Mesothelial cell of epicardium (in vitro differentiated cells): ENCODE data around the gene BEST2. TPM values are rescaled to one million over a fixed set of nuclear protein-coding genes. Genes with fewer than 3 reads are reported as not detected.

Experiments used
- DNase-seq, 2 experiments: peaks; one replicate each; pipeline ENCODE4 v3.0.0; 2021; ENCODE audit warnings: low spot score in 2 of 2; ENCODE audit not compliant: unreplicated experiment in 2 of 2
- H3K27ac Mint-ChIP-seq: 2 replicates; pipeline ENCODE4 v1.8.0; 2021; ENCODE audit warnings: mixed read lengths
- H3K27me3 Mint-ChIP-seq: 2 replicates; pipeline ENCODE4 v1.8.0; 2021; ENCODE audit warnings: low read depth, mixed read lengths
- H3K36me3 Mint-ChIP-seq: 2 replicates; pipeline ENCODE4 v1.8.0; 2021; ENCODE audit warnings: mixed read lengths
- H3K4me1 Mint-ChIP-seq: 2 replicates; pipeline ENCODE4 v1.8.0; 2021; ENCODE audit warnings: mixed read lengths
- H3K4me3 Mint-ChIP-seq: 2 replicates; pipeline ENCODE4 v1.8.0; 2021; ENCODE audit warnings: mild to moderate bottlenecking, moderate library complexity, mixed read lengths
- H3K9me3 Mint-ChIP-seq: 2 replicates; pipeline ENCODE4 v1.8.0; 2021; ENCODE audit warnings: mixed read lengths
- total RNA-seq: library from RNA; stranded (reverse); gene quantifications from 3 replicates; pipeline ENCODE4 v1.2.1, GENCODE V29; 2021
- TF ChIP-seq, protein P1 (sequence below): fragments of 200-600 bp; sonication (generic); IDR thresholded peaks from one replicate; pipeline ENCODE4 v1.5.0; 2021; ENCODE audit warnings: antibody characterized with exemption; ENCODE audit not compliant: unreplicated experiment

Gene BEST2
- total RNA-seq, 1 donor from 2014 or later: not detected

DNA sequence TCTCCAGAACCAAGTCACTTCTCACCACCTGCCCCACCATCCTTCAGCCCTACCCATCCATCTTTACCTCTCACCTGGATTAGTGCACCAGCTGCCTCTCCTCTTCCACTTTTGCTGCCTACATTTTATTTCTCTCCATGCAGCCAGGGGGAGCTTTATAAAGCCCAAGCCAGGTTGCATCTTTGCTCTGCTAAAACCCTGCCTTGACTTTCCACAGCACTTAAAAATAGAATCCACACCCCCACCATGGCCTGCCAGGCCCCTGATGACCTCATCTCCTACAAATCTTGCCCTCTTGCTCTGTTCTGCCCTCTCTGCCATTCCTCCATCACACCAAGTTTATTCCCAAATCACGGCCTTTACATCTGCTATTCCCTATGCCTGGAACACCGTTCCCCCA lies 22.0 kb downstream of the BEST2 start:
- Mint-ChIP-seq H3K36me3 (peaks cover 2% of the 10 kb centered on the region), H3K9me3 (no peaks in the 10 kb centered on the region), H3K27me3 (no peaks in the 10 kb centered on the region), H3K4me1 (peaks cover 13% of the 10 kb centered on the region), H3K27ac (no peak overlapping the region), H3K4me3 (peak overlapping the region; percentile 44)
- TF ChIP-seq, protein P1, sequence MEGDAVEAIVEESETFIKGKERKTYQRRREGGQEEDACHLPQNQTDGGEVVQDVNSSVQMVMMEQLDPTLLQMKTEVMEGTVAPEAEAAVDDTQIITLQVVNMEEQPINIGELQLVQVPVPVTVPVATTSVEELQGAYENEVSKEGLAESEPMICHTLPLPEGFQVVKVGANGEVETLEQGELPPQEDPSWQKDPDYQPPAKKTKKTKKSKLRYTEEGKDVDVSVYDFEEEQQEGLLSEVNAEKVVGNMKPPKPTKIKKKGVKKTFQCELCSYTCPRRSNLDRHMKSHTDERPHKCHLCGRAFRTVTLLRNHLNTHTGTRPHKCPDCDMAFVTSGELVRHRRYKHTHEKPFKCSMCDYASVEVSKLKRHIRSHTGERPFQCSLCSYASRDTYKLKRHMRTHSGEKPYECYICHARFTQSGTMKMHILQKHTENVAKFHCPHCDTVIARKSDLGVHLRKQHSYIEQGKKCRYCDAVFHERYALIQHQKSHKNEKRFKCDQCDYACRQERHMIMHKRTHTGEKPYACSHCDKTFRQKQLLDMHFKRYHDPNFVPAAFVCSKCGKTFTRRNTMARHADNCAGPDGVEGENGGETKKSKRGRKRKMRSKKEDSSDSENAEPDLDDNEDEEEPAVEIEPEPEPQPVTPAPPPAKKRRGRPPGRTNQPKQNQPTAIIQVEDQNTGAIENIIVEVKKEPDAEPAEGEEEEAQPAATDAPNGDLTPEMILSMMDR: no peak
- no peak for DNase-seq

DNA sequence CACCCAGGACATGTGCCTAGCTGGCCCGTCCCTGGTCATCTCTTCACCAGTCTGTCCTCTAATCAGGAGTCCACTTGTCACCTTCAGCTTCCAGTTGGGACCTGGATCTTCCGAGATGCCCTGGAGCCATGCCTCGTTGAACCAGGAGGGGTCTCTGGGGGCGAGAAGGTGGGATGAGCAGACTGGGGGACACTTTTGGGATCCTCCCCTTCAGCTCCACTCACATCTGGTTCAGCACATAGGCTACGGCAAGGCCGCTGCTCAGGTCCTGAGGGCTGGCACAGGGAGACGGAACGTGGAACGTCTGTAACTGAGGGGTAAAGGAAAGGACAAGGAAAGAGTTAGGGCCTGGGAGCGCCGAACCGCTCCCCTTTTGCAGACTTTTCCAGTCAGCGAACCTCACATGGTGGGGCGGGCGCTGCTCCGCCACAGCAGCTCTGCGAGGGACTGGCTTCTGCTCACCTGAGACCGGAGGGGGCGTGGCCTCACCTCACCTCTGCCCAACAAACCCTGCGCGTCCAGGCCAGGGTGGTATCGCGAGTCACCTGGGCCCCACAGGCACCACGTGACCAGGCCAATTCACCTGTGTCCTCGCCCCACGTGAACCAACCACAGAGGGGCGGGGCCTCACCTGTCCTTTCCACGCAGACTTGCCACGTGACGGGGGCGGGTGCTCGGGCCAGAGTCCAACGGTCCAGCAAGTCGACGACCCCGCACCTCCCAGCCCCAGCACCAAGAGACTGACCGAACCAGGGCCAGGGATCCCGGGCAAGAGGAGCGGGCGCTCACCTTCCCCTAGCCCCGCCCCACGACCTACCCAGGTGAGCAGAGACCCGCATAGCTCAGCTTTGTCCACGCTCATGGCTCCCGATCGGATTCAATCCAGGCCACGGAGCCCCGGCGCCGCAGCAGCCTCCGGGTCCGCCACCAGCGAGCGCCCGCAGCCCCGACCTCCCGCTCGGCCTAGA lies 23.3 kb downstream of the BEST2 start, which contains the start of gene HOOK2:
Gene HOOK2 (minus strand): TSS at position 965 of the 968 bp plus-strand sequence. CDS start 103 bp downstream, at position 862.
- TF ChIP-seq, protein P1: no peak
- Mint-ChIP-seq H3K36me3 (peaks cover 2% of the 10 kb centered on the region), H3K27me3 (no peaks in the 10 kb centered on the region), H3K27ac (peak within 1 kb of the TSS; percentile 84), H3K9me3 (no peaks in the 10 kb centered on the region), H3K4me3 (peak within 1 kb of the TSS; percentile 81), H3K4me1 (peaks cover 25% of the 10 kb centered on the region)
- DNase-seq: peak in 1 of 2 experiments; percentile 62

DNA sequence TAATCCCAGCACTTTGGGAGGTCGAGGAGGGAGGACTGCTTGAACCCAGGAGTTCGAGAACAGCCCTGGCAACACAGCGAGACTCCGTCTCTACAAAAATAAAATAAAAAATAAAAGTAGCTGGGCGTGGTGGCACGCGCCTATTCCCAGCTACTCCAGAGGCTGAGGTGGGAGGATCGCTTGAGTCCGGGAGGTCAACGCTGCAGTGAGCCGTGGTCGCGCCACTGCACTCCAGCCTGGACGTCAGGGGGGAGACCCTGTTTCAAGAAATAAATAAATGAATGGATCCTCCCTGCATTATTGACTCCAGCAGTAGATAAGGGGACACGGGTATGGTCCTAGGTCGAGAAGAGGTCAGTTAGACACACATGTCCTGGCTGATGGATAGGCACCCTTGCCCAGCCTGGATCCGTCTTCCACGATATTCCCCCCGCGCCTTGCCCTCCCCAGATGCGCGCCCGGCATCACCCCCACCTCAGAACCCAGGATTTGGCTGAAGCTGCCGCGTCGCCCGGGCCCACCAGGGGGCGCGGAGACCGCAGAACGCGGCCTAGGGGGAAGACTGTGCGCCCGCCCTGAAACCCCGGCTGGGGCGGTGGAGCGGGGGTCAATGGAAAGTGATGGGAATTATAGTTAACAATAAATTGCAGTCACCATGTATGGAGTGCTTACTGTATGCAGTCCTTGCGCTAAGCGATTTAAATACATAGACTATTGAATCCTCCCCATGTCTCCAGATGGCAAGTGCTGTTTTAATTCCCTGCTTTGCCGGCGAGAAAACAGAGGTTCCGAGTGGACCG lies 25.8 kb downstream of the BEST2 start:
- Mint-ChIP-seq H3K36me3 (peaks cover 2% of the 10 kb centered on the region), H3K27me3 (no peaks in the 10 kb centered on the region), H3K27ac (peak overlapping the region; percentile 53), H3K9me3 (no peaks in the 10 kb centered on the region), H3K4me1 (peaks cover 27% of the 10 kb centered on the region), H3K4me3 (peak overlapping the region; percentile 73)
- TF ChIP-seq, protein P1: peak; percentile 97
- DNase-seq: peak; percentile 72 to 90

DNA sequence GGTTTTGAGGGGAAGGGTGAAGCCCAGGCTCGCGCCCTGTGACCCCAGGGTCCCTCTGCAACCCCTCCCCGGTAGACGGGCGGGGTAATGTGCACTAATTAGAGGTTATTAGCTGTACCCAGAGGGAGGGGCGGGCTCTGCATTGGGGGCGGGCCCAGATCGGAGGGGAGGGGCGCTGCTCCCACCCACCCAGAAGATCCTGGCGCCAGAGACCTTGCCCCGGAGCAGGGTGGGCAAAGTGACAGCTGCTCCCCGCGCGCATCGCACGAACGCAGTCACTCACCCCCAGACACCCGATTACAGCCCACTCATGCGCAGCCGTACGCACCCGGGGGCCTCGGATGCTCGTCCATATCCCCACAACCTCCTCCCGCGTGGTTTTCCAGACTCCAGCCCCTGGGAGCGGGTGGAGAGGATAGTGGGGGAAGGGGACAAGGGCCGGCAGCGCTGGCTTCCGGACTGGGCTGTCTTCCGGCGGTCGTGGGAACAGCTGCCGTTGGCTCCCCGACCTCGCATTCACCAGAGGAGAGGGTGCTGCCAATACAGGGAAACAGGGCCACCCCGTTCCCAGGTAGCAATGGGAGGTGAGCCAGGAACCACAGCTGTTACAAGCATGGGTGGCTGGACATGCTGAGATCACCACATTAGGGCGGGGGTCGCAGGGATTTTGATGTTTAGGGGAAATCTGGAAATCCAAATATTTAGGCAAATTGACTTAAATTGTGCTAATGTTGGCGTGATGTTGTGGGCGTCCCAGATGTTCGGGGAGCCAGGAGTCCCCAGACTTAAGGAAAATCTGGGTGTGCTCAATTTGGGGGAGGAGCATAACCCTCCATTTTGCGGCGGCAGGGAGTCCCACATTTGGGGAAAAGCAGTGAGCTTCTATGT lies 26.7 kb downstream of the BEST2 start:
- Mint-ChIP-seq H3K4me3 (peak overlapping the region; percentile 73), H3K9me3 (no peaks in the 10 kb centered on the region), H3K27me3 (no peaks in the 10 kb centered on the region)

More for the DNA sequence above, 26.7 kb downstream of the BEST2 start:
- Mint-ChIP-seq H3K27ac (peak overlapping the region; percentile 96), H3K36me3 (peaks cover 2% of the 10 kb centered on the region), H3K4me1 (peaks cover 27% of the 10 kb centered on the region)
- peak in 1 of 2 experiments; percentile 65 for DNase-seq
- TF ChIP-seq, protein P1: no peak
